SKM-1 treated with dmso at 0.1 percent for 144 hours (cell line): ENCODE data around the gene NDUFAB1.
"Not testable (repeated sequence)": the region's sequence is repeated elsewhere in the genome, so short reads cannot be mapped to it uniquely, and the experiment has no call there.

Experiments used
- DNase-seq: peaks from one replicate; lab custom pipeline; 2025; ENCODE audit not compliant: unreplicated experiment; lab: John Stamatoyannopoulos, UW

The NDUFAB1 gene

GRCh38 chr16:23556881-23557778 lies 39.0 kb downstream of the NDUFAB1 start, which contains the start of the genes EARS2 and UBFD1:
Gene EARS2, minus strand, starts transcription at chr16:23557350. Its CDS starts 7 bp downstream, at chr16:23557343.
Gene UBFD1, plus strand, starts transcription at chr16:23557727. Its CDS starts 16 bp downstream, at chr16:23557743.
- peak; percentile 97 for DNase-seq

GRCh38 chr16:23554536-23554935 lies 41.6 kb downstream of the NDUFAB1 start:
- DNase-seq: no peak

GRCh38 chr16:23552161-23552560 lies 44.0 kb downstream of the NDUFAB1 start:
- DNase-seq: no peak

GRCh38 chr16:23549938-23550337 lies 46.2 kb downstream of the NDUFAB1 start:
- DNase-seq: no peak

GRCh38 chr16:23544436-23544835 lies 51.7 kb downstream of the NDUFAB1 start:
- DNase-seq: no peak

DNA sequence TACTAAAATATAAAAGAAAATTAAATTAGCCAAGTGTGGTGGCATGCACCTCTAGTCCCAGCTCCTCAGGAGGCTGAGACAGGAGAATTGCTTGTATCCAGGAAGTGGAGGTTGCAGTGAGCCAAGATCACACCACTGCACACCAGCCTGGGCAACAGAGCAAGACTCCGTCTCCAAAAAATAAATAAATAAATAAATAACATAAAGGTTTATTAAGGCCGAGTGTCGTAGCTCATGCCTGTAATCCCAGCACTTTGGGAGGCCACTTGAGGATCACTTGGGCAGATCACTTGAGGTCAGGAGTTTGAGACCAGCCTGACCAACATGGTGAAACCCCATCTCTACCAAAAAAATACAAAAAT lies 55.3 kb downstream of the NDUFAB1 start:
- DNase-seq: not testable (repeated sequence)

- no peak for DNase-seq
Measured at GRCh38 chr16:23539984-23540816, 55.9 kb downstream of the NDUFAB1 start.

- no peak for DNase-seq
Measured at GRCh38 chr16:23538919-23539278, 57.2 kb downstream of the NDUFAB1 start.

- no peak for DNase-seq
Measured at GRCh38 chr16:23537390-23537789, 58.7 kb downstream of the NDUFAB1 start.

DNA sequence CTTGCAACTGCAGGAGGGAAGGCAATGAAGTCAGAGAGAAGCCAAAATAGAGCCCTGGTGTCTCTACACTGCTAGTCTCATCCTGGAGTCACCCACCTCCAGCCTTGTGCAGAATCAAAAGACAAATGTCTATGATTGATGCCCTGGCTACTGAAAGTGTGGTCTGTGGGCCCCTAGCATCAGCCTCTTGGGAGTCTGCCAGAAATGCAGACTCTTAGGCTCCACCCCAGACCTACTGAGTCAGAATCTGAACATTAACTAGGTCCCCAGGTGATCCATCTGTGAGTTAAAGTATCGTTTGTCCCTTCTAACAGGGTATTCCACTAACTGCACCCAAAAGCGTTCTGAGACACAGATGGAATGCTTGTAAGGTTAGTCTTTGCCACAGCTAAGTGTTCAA lies 60.2 kb downstream of the NDUFAB1 start:
- no peak for DNase-seq

GRCh38 chr16:23534868-23535860 lies 61.0 kb downstream of the NDUFAB1 start:
- DNase-seq: no peak

- no peak for DNase-seq
Measured at GRCh38 chr16:23532448-23532847, 63.7 kb downstream of the NDUFAB1 start.
